Neural cell (in vitro differentiated cells): ENCODE results near the gene SDK1. TPM values are rescaled to one million over a fixed set of nuclear protein-coding genes. Genes with fewer than 3 reads are reported as not detected.

ENCODE experiments used
- H2AFZ ChIP-seq: fragments of 200-600, 300-800 bp; sonication (generic), shearing (Covaris generic); 2 replicates; pipeline ENCODE4 v1.6.0; 2014; ENCODE audit warnings: low read depth, mild to moderate bottlenecking, antibody characterized with exemption, low read length, moderate library complexity
- H3F3A ChIP-seq: fragments of 200-600 bp; shearing (Covaris generic); 2 replicates; pipeline ENCODE4 v1.6.1; 2016; ENCODE audit warnings: mild to moderate bottlenecking, moderate library complexity, mixed read lengths, antibody characterized with exemption, low read length; ENCODE audit not compliant: insufficient read depth, poor library complexity, severe bottlenecking
- H3K27ac ChIP-seq: fragments of 200-600, 300-800 bp; sonication (generic), shearing (Covaris generic); 2 replicates; pipeline ENCODE4 v1.5.1; 2014; ENCODE audit warnings: mild to moderate bottlenecking, low read length, moderate library complexity
- H3K27me3 ChIP-seq: fragments of 300-800, 200-600 bp; sonication (generic), shearing (Covaris generic); 2 replicates; pipeline ENCODE4 v1.6.0; 2014; ENCODE audit warnings: mild to moderate bottlenecking, low read depth, low read length, moderate library complexity; ENCODE audit not compliant: insufficient read depth
- H3K36me3 ChIP-seq: fragments of 300-800, 200-600 bp; sonication (generic), shearing (Covaris generic); 2 replicates; pipeline ENCODE4 v1.5.1; 2014; ENCODE audit warnings: mild to moderate bottlenecking, antibody characterized with exemption, low read length, moderate library complexity; ENCODE audit not compliant: insufficient read depth
- H3K4me2 ChIP-seq: fragments of 300-800, 200-600 bp; sonication (generic), shearing (Covaris generic); 2 replicates; pipeline ENCODE4 v1.6.0; 2014; ENCODE audit warnings: mild to moderate bottlenecking, low read length
- H3K4me3 ChIP-seq: fragments of 300-800, 200-600 bp; sonication (generic), shearing (Covaris generic); 2 replicates; pipeline ENCODE4 v1.5.1; 2014; ENCODE audit warnings: mild to moderate bottlenecking, low read length, moderate library complexity
- H3K79me2 ChIP-seq: fragments of 200-600 bp; shearing (Covaris generic); replicated peaks from 2 replicates; pipeline ENCODE4 v1.6.0; 2014; ENCODE audit warnings: mild to moderate bottlenecking, low read length, moderate library complexity; ENCODE audit not compliant: insufficient read depth
- H3K9ac ChIP-seq: fragments of 300-800, 200-600 bp; sonication (generic), shearing (Covaris generic); 2 replicates; pipeline ENCODE4 v1.6.1; 2016; ENCODE audit warnings: mild to moderate bottlenecking, low read length, mixed read lengths
- H3K9me2 ChIP-seq: fragments of 200-600 bp; shearing (Covaris generic); 2 replicates; pipeline ENCODE4 v1.6.1; 2016; ENCODE audit warnings: mild to moderate bottlenecking, low read length, mixed read lengths; ENCODE audit not compliant: insufficient read depth
- H3K9me3 ChIP-seq: fragments of 200-600, 300-800 bp; sonication (generic), shearing (Covaris generic); 2 replicates; pipeline ENCODE4 v1.6.1; 2016; ENCODE audit warnings: mild to moderate bottlenecking, mixed run types, low read length, moderate library complexity, mixed read lengths
- H4K20me1 ChIP-seq: fragments of 200-600 bp; shearing (Covaris generic); 2 replicates; pipeline ENCODE4 v1.6.1; 2016; ENCODE audit warnings: mild to moderate bottlenecking, mixed run types; ENCODE audit not compliant: insufficient read depth
- EP300 ChIP-seq: fragments of 450-650 bp; conservative IDR thresholded peaks from 2 replicates; pipeline ENCODE4 v1.6.1; 2014; ENCODE audit warnings: antibody characterized with exemption, mild to moderate bottlenecking, moderate library complexity; ENCODE audit not compliant: poor library complexity, severe bottlenecking
- EZH2 ChIP-seq: fragments of 200-600, 300-800 bp; shearing (Covaris generic), sonication (generic); IDR thresholded peaks from 2 replicates; pipeline ENCODE4 v1.6.1; 2014; ENCODE audit warnings: antibody characterized with exemption, low read length, borderline replicate concordance, mild to moderate bottlenecking; ENCODE audit not compliant: insufficient read depth, poor library complexity, severe bottlenecking
- MXI1 ChIP-seq: fragments of 450-650 bp; conservative IDR thresholded peaks from 2 replicates; pipeline ENCODE4 v1.6.1; 2014; ENCODE audit warnings: antibody characterized with exemption, mild to moderate bottlenecking; ENCODE audit not compliant: poor library complexity, severe bottlenecking
- POLR2AphosphoS5 ChIP-seq: IDR thresholded peaks from 2 replicates; pipeline ENCODE4 v1.6.1; 2012
- RAD21 ChIP-seq: fragments of 450-650 bp; conservative IDR thresholded peaks from 2 replicates; pipeline ENCODE4 v1.6.1; 2014; ENCODE audit warnings: antibody characterized with exemption, mild to moderate bottlenecking, moderate library complexity
- SMC3 ChIP-seq: fragments of 450-650 bp; conservative IDR thresholded peaks from 2 replicates; pipeline ENCODE4 v1.6.1; 2014; ENCODE audit warnings: antibody characterized with exemption, mild to moderate bottlenecking, moderate library complexity; ENCODE audit not compliant: poor library complexity
- TAF1 ChIP-seq: IDR thresholded peaks from 2 replicates; pipeline ENCODE4 v1.6.1; 2012; ENCODE audit warnings: low read depth
- polyA plus RNA-seq: library from polyadenylated mRNA; depleted of rRNA; stranded (reverse); fragments of >200 nt; gene quantifications from 2 replicates; pipeline ENCODE4 v1.2.3, GENCODE V29; 2014
- TF ChIP-seq, protein P1 (sequence below): IDR thresholded peaks from 2 replicates; pipeline ENCODE4 v1.6.1; 2012; ENCODE audit warnings: borderline replicate concordance
- TF ChIP-seq, protein P2 (sequence below): fragments of 450-650 bp; IDR thresholded peaks from 2 replicates; pipeline ENCODE4 v1.5.1; 2014; ENCODE audit warnings: antibody characterized with exemption, mild to moderate bottlenecking, moderate library complexity; ENCODE audit not compliant: poor library complexity, severe bottlenecking

SDK1 gene
- polyA plus RNA-seq, 1 donor from 2014 or later: 2.7 TPM

DNA sequence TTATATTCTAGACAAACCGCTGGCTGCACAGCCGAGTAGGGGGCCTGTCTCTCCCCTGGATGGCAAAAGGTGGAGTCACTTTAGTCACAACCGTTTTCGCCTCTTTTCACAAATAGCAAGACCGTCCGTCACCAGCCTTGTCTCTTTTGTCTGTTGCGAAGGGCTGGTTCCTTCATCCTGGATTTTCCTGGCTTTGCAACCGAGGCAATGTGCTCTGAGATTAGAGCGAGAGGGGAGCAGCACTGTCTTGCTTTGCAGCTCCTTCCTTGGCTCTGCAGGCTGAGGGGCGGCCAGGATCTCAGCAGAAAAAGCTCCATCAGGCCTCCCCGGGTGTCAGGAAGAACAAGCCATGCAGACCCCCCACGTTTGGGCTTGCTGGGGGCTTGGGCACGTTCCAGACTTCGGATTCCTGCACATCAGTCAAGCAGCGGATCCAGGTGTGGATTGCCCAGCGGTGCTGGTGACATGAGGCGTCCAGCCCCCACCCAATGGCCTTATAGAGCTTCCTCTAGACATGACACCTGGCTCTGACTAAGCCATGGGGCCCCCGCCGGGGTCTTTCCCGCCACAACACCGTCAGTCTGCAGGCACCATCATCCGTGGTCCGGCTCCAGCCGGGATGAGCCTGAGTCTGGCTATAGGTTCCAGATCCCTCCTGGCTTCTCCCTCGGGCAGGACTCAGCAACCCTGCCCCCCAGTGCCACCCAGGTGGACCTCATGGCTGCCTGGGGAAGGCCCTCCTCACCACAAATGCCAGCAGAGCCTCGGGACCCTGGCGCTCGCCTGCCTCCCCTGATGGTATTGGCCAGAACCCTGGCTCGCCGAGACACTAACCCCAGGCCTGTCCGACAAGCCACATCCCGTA, 913.5 kb downstream of the SDK1 start:
- TF ChIP-seq EZH2 (no peak), RAD21 (no peak), TAF1 (no peak), MXI1 (no peak), SMC3 (no peak), POLR2AphosphoS5 (no peak), EP300 (no peak)
- TF ChIP-seq, protein P1, sequence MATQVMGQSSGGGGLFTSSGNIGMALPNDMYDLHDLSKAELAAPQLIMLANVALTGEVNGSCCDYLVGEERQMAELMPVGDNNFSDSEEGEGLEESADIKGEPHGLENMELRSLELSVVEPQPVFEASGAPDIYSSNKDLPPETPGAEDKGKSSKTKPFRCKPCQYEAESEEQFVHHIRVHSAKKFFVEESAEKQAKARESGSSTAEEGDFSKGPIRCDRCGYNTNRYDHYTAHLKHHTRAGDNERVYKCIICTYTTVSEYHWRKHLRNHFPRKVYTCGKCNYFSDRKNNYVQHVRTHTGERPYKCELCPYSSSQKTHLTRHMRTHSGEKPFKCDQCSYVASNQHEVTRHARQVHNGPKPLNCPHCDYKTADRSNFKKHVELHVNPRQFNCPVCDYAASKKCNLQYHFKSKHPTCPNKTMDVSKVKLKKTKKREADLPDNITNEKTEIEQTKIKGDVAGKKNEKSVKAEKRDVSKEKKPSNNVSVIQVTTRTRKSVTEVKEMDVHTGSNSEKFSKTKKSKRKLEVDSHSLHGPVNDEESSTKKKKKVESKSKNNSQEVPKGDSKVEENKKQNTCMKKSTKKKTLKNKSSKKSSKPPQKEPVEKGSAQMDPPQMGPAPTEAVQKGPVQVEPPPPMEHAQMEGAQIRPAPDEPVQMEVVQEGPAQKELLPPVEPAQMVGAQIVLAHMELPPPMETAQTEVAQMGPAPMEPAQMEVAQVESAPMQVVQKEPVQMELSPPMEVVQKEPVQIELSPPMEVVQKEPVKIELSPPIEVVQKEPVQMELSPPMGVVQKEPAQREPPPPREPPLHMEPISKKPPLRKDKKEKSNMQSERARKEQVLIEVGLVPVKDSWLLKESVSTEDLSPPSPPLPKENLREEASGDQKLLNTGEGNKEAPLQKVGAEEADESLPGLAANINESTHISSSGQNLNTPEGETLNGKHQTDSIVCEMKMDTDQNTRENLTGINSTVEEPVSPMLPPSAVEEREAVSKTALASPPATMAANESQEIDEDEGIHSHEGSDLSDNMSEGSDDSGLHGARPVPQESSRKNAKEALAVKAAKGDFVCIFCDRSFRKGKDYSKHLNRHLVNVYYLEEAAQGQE: no peak
- TF ChIP-seq, protein P2, sequence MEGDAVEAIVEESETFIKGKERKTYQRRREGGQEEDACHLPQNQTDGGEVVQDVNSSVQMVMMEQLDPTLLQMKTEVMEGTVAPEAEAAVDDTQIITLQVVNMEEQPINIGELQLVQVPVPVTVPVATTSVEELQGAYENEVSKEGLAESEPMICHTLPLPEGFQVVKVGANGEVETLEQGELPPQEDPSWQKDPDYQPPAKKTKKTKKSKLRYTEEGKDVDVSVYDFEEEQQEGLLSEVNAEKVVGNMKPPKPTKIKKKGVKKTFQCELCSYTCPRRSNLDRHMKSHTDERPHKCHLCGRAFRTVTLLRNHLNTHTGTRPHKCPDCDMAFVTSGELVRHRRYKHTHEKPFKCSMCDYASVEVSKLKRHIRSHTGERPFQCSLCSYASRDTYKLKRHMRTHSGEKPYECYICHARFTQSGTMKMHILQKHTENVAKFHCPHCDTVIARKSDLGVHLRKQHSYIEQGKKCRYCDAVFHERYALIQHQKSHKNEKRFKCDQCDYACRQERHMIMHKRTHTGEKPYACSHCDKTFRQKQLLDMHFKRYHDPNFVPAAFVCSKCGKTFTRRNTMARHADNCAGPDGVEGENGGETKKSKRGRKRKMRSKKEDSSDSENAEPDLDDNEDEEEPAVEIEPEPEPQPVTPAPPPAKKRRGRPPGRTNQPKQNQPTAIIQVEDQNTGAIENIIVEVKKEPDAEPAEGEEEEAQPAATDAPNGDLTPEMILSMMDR: no peak
- no peaks in the 10 kb centered on the region for H4K20me1 ChIP-seq

DNA sequence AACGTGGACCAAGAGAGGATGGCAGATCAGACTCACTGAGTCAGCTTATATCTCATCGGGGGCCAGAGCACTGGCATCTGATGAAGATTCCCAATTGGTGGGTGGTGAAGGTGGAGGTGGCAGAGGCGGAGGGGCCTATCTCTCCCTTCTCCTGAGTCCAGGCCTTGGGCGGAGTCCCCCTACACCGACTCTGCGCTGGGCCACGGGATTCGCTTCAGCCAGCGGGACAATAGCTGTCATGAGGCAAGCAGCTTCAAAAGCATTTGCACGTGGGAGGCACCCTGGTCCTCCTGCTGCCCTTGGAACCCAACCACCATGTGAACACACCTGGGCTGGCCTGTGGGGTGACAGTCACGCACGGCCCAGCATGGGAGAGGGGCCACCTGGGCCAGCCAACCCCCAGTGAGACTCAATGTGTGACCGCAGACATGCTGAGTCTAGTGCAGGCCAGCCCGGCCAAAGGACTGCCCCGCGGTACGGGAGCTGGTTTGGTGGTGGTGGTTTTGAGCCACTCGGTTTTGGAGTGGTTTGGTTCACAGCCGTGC, 914.2 kb downstream of the SDK1 start:
- no peaks in the 10 kb centered on the region for H3K9me3 ChIP-seq
- no peaks in the 10 kb centered on the region for H4K20me1 ChIP-seq
- no peaks in the 10 kb centered on the region for H3F3A ChIP-seq
- no peaks in the 10 kb centered on the region for H3K79me2 ChIP-seq
- no peak for TF ChIP-seq MXI1
- no peak for TF ChIP-seq TAF1
- no peak overlapping the region for H3K9ac ChIP-seq
- no peak overlapping the region for H3K4me2 ChIP-seq
- no peak overlapping the region for H3K4me3 ChIP-seq
- no peaks in the 10 kb centered on the region for H3K27me3 ChIP-seq
- H2AFZ ChIP-seq: no peak overlapping the region
- H3K9me2 ChIP-seq: no peaks in the 10 kb centered on the region
- H3K27ac ChIP-seq: no peak overlapping the region
- H3K36me3 ChIP-seq: no peaks in the 10 kb centered on the region

More for the DNA sequence above, 913.5 kb downstream of the SDK1 start:
- Histone ChIP-seq H3F3A (no peaks in the 10 kb centered on the region), H3K4me2 (no peak overlapping the region), H2AFZ (no peak overlapping the region), H3K79me2 (no peaks in the 10 kb centered on the region), H3K4me3 (no peak overlapping the region), H3K27me3 (no peaks in the 10 kb centered on the region), H3K9me2 (no peaks in the 10 kb centered on the region), H3K27ac (no peak overlapping the region), H3K9me3 (no peaks in the 10 kb centered on the region), H3K36me3 (no peaks in the 10 kb centered on the region), H3K9ac (no peak overlapping the region)
